Prostate gland (tissue), 2 donors: Measurements from ENCODE around the gene RGMA. TPM values are rescaled to one million over a fixed set of nuclear protein-coding genes. Genes with fewer than 3 reads are reported as not detected.

Experiments
- DNase-seq: peaks from one replicate; pipeline ENCODE4 v3.0.0-alpha.2; 2019; ENCODE audit warnings: low spot score
- H3K27ac ChIP-seq, 2 donors: fragments of 200-600 bp; sonication (generic); 2 replicates each; pipeline ENCODE4 v1.5.1; 2017 to 2019
- H3K27me3 ChIP-seq: fragments of 200-600 bp; sonication (generic); replicated peaks from 2 replicates; pipeline ENCODE4 v1.5.1; 2019; ENCODE audit not compliant: insufficient read depth
- H3K36me3 ChIP-seq, 2 donors: fragments of 200-600 bp; sonication (generic); 1 replicate in 1 of 2; 2 replicates in 1 of 2; pipeline versions ENCODE4 v1.5.1 to v1.8.1; 2017 to 2019
- H3K4me1 ChIP-seq: fragments of 200-600 bp; sonication (generic); replicated peaks from 2 replicates; pipeline ENCODE4 v1.5.1; 2019
- H3K4me3 ChIP-seq, 2 donors: fragments of 200-600 bp; sonication (generic); 2 replicates each; pipeline ENCODE4 v1.5.1; 2017 to 2019
- H3K9me3 ChIP-seq: fragments of 200-600 bp; sonication (generic); 2 replicates; pipeline ENCODE4 v1.5.1; 2017
- POLR2A ChIP-seq: fragments of 450-650 bp; IDR thresholded peaks from one replicate; pipeline ENCODE4 v1.6.1; 2016; ENCODE audit warnings: antibody characterized with exemption, mild to moderate bottlenecking
- POLR2AphosphoS5 ChIP-seq: sonication (generic); formaldehyde crosslinking; IDR thresholded peaks from one replicate; pipeline ENCODE4 v1.6.1; 2017; ENCODE audit warnings: antibody characterized with exemption
- WGBS: methylation state at CpG from one replicate; pipeline ENCODE4 v1.1.5; 2018; 5-methylcytosine and 5-hydroxymethylcytosine counted together
- intact Hi-C: fragments of 100-400 bp; cut with DNase I; formaldehyde crosslinking; loops from one replicate; pipeline ENCODE4 v1.14.2; 2022
- total RNA-seq, 2 donors: library from RNA; depleted of rRNA; stranded (reverse); fragments of >200 nt; gene quantifications; one replicate each; pipeline ENCODE4 v1.1.0, GENCODE V29; 2016
- TF ChIP-seq, protein P1 (sequence below), 4 experiments: fragments of 200-600 bp in 2 of 4; fragments of 450-650 bp in 2 of 4; sonication (generic) in 2 of 4; IDR thresholded peaks; 1 replicate in 3 of 4; 2 replicates in 1 of 4; pipeline ENCODE4 v1.5.1; 2016 to 2019; ENCODE audit warnings: antibody characterized with exemption in 4 of 4, mild to moderate bottlenecking in 2 of 4, moderate library complexity in 2 of 4

RGMA gene
- total RNA-seq, 2 donors from 2014 or later, result 10.3 to 93.8 TPM

DNA sequence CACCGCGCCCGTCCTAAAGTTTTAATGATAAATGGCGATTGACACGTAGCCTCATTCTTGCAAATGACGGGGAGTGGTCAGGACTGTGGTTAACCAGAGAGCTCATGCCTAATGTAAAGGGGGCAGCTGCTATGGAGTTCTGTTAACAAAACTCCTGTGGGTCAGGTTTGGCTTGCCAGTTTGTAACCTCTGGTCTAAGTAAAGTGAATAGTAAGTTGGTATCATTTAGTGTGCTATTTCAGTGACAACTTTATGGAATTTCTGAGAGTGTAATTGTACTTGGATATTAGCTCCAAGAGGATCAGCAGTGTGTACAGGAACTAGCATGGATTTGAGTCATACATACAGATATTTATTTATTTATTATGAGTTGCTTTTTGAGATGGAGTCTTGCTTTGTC, 87.9 kb downstream of the RGMA start:
- no peaks in the 10 kb centered on the region for H3K4me1 ChIP-seq
- DNase-seq, result no peak
- H3K27ac ChIP-seq, result no peak overlapping the region
- whole genome bisulfite sequencing, result 97% methylated on average over 6 of the region's 6 CpGs
- TF ChIP-seq POLR2AphosphoS5 (no peak), POLR2A (no peak)
- TF ChIP-seq, protein P1, sequence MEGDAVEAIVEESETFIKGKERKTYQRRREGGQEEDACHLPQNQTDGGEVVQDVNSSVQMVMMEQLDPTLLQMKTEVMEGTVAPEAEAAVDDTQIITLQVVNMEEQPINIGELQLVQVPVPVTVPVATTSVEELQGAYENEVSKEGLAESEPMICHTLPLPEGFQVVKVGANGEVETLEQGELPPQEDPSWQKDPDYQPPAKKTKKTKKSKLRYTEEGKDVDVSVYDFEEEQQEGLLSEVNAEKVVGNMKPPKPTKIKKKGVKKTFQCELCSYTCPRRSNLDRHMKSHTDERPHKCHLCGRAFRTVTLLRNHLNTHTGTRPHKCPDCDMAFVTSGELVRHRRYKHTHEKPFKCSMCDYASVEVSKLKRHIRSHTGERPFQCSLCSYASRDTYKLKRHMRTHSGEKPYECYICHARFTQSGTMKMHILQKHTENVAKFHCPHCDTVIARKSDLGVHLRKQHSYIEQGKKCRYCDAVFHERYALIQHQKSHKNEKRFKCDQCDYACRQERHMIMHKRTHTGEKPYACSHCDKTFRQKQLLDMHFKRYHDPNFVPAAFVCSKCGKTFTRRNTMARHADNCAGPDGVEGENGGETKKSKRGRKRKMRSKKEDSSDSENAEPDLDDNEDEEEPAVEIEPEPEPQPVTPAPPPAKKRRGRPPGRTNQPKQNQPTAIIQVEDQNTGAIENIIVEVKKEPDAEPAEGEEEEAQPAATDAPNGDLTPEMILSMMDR (IDR thresholded peaks at IDR 0.05), result no peak
- peaks cover 10 to 17% of the 10 kb centered on the region in 2 donors for H3K36me3 ChIP-seq
- intact Hi-C loops, result no loop called here
- no peaks in the 10 kb centered on the region for H3K9me3 ChIP-seq
- no peaks in the 10 kb centered on the region for H3K27me3 ChIP-seq
- H3K4me3 ChIP-seq, result no peak overlapping the region

- H3K27me3 ChIP-seq, result no peaks in the 10 kb centered on the region
- H3K4me1 ChIP-seq, result no peaks in the 10 kb centered on the region
- H3K9me3 ChIP-seq, result no peaks in the 10 kb centered on the region
- WGBS, result 86% methylated on average over 6 of the region's 6 CpGs
- no peak overlapping the region for H3K27ac ChIP-seq
- DNase-seq, result no peak
- no peak overlapping the region for H3K4me3 ChIP-seq
- H3K36me3 ChIP-seq, result peaks cover 10 to 20% of the 10 kb centered on the region in 2 donors
- intact Hi-C loops, result no loop called here
- TF ChIP-seq POLR2A, result no peak
- TF ChIP-seq, protein P1 (IDR thresholded peaks at IDR 0.05), result no peak
- TF ChIP-seq POLR2AphosphoS5, result no peak
Measured at GRCh38 chr15:92997821-92998220, 91.2 kb downstream of the RGMA start.

GRCh38 chr15:92992720-92993119, 96.3 kb downstream of the RGMA start:
- no peak overlapping the region for H3K4me3 ChIP-seq
- intact Hi-C loops, result no loop called here
- H3K36me3 ChIP-seq, result peaks cover under 1 to 23% of the 10 kb centered on the region in 2 donors
- 89% methylated on average over 9 of the region's 9 CpGs for WGBS
- H3K27ac ChIP-seq, result no peak overlapping the region
- no peak for DNase-seq
- H3K9me3 ChIP-seq, result no peaks in the 10 kb centered on the region
- H3K4me1 ChIP-seq, result no peaks in the 10 kb centered on the region
- no peaks in the 10 kb centered on the region for H3K27me3 ChIP-seq
- TF ChIP-seq POLR2A (no peak), POLR2AphosphoS5 (no peak)
- TF ChIP-seq, protein P1 (IDR thresholded peaks at IDR 0.05), result no peak

- H3K36me3 ChIP-seq, result peaks cover 3 to 25% of the 10 kb centered on the region in 2 donors
- intact Hi-C loops, result no loop called here
- 94% methylated on average over 2 of the region's 2 CpGs for WGBS
Measured at GRCh38 chr15:92990031-92990430, 99.0 kb downstream of the RGMA start.

DNA sequence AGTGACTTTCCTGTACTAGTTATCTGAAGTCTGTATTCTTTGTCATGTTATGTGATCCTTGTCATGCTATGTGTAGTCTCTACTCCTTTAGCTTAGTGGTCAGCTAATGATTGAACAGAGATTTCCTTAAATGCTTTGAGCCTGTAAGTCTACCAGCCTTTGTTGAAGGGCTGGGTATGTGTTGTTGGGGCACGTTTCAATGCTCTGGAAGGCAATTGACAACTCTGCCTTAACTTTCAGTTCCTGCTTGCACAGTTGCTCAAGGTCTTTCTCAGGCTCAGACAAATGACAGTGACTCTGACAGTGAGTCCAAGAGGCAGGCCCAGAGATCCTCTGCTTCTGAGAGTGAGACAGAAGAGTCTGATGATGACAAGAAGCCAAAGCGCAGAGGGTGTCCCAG, 99.5 kb downstream of the RGMA start:
- intact Hi-C loops, result no loop called here
- no peak for DNase-seq
- Histone ChIP-seq H3K36me3 (peaks cover 3 to 25% of the 10 kb centered on the region in 2 donors), H3K9me3 (no peaks in the 10 kb centered on the region), H3K4me3 (no peak overlapping the region), H3K27ac (no peak overlapping the region), H3K27me3 (no peaks in the 10 kb centered on the region), H3K4me1 (no peaks in the 10 kb centered on the region)
- WGBS, result 72% methylated on average over 2 of the region's 2 CpGs
- TF ChIP-seq, protein P1 (IDR thresholded peaks at IDR 0.05), result no peak
- no peak for TF ChIP-seq POLR2A
- no peak for TF ChIP-seq POLR2AphosphoS5

More at GRCh38 chr15:92990031-92990430, 99.0 kb downstream of the RGMA start:
- H3K4me3 ChIP-seq, result no peak overlapping the region
- DNase-seq, result no peak
- H3K9me3 ChIP-seq, result no peaks in the 10 kb centered on the region
- no peaks in the 10 kb centered on the region for H3K4me1 ChIP-seq
- no peaks in the 10 kb centered on the region for H3K27me3 ChIP-seq
- no peak for TF ChIP-seq POLR2A
- no peak for TF ChIP-seq POLR2AphosphoS5
- TF ChIP-seq, protein P1 (IDR thresholded peaks at IDR 0.05), result no peak
- H3K27ac ChIP-seq, result no peak overlapping the region
